Osteoblast (primary cell): ENCODE measurements around the gene NCAM1. TPM values are rescaled to one million over a fixed set of nuclear protein-coding genes. Genes with fewer than 3 reads are reported as not detected.

Experiments used
- DNase-seq: peaks from one replicate; pipeline ENCODE4 v3.0.0; 2011; ENCODE audit warnings: low spot score, mixed read lengths; ENCODE audit not compliant: insufficient read length; ENCODE audit errors: missing footprints
- H2AFZ ChIP-seq: 2 replicates; pipeline ENCODE4 v1.6.0; 2011; ENCODE audit warnings: mild to moderate bottlenecking, low read length
- H3K27ac ChIP-seq: 2 replicates; pipeline ENCODE4 v1.5.1; 2011; ENCODE audit warnings: mild to moderate bottlenecking, low read depth, low read length, moderate library complexity
- H3K27me3 ChIP-seq: 2 replicates; pipeline ENCODE4 v1.6.0; 2012; ENCODE audit warnings: mild to moderate bottlenecking, control low read depth, inconsistent platforms, low read length, moderate library complexity; ENCODE audit not compliant: insufficient read depth
- H3K36me3 ChIP-seq: 2 replicates; pipeline ENCODE4 v1.5.1; 2011; ENCODE audit warnings: mild to moderate bottlenecking, low read length, control low read depth, moderate library complexity; ENCODE audit not compliant: insufficient read depth
- H3K4me1 ChIP-seq: 2 replicates; pipeline ENCODE4 v1.5.1; 2011; ENCODE audit warnings: mild to moderate bottlenecking, low read length, control low read depth, moderate library complexity; ENCODE audit not compliant: insufficient read depth
- H3K4me2 ChIP-seq: 2 replicates; pipeline ENCODE4 v1.6.0; 2011; ENCODE audit warnings: mild to moderate bottlenecking, low read length; ENCODE audit not compliant: insufficient read depth
- H3K4me3 ChIP-seq: fragments of 200-600 bp; sonication (generic); 3 replicates; pipeline ENCODE4 v1.5.1; 2012; ENCODE audit warnings: mild to moderate bottlenecking, low read length, inconsistent platforms; ENCODE audit not compliant: insufficient read depth
- H3K79me2 ChIP-seq: 2 replicates; pipeline ENCODE4 v1.6.0; 2012; ENCODE audit warnings: mild to moderate bottlenecking, low read length, control low read depth, inconsistent platforms; ENCODE audit not compliant: insufficient read depth
- H3K9me3 ChIP-seq: 2 replicates; pipeline ENCODE4 v1.5.1; 2011; ENCODE audit warnings: low read depth, low read length, control low read depth
- H4K20me1 ChIP-seq: 2 replicates; pipeline ENCODE4 v1.6.0; 2012; ENCODE audit warnings: mild to moderate bottlenecking, low read length, control low read depth; ENCODE audit not compliant: insufficient read depth
- total RNA-seq: library from RNA; depleted of rRNA; stranded (reverse); fragments of >200 nt; gene quantifications from 2 replicates; pipeline ENCODE4 v1.2.3, GENCODE V29; 2012
- TF ChIP-seq, protein P1 (sequence below): IDR thresholded peaks from 2 replicates; pipeline ENCODE4 v1.5.1; 2011; ENCODE audit warnings: mild to moderate bottlenecking, low read depth, low read length, moderate library complexity; ENCODE audit errors: extremely low read depth

The NCAM1 gene
- total RNA-seq, 1 donor, result 2.2 TPM

DNA sequence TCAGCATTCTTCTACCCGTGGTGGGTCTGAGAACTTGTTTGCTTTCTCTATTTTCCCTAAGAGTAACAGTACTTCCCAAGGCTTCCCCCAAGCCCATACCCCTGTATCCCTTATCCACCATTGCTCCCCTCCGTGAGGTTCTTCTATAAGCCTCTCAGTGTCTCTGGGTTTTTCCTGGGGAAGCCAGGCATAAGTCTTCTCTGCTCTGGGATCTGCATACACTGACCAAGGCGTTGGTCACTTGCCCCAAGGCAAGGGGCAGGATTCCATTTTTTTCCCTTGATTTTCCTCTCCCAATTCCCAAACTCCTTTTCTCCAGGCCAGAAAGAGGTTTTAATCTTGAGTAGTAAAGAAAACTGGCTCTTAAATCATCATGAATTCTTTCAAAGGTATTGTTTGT is 27.2 kb upstream of the NCAM1 start:
- H3K4me3 ChIP-seq, result no peak overlapping the region
- TF ChIP-seq, protein P1, sequence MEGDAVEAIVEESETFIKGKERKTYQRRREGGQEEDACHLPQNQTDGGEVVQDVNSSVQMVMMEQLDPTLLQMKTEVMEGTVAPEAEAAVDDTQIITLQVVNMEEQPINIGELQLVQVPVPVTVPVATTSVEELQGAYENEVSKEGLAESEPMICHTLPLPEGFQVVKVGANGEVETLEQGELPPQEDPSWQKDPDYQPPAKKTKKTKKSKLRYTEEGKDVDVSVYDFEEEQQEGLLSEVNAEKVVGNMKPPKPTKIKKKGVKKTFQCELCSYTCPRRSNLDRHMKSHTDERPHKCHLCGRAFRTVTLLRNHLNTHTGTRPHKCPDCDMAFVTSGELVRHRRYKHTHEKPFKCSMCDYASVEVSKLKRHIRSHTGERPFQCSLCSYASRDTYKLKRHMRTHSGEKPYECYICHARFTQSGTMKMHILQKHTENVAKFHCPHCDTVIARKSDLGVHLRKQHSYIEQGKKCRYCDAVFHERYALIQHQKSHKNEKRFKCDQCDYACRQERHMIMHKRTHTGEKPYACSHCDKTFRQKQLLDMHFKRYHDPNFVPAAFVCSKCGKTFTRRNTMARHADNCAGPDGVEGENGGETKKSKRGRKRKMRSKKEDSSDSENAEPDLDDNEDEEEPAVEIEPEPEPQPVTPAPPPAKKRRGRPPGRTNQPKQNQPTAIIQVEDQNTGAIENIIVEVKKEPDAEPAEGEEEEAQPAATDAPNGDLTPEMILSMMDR, result no peak
- H3K4me1 ChIP-seq, result no peaks in the 10 kb centered on the region
- no peaks in the 10 kb centered on the region for H3K9me3 ChIP-seq
- no peak for DNase-seq
- no peaks in the 10 kb centered on the region for H3K36me3 ChIP-seq
- H3K79me2 ChIP-seq, result no peaks in the 10 kb centered on the region
- no peak overlapping the region for H3K4me2 ChIP-seq
- no peaks in the 10 kb centered on the region for H3K27me3 ChIP-seq
- no peak overlapping the region for H3K27ac ChIP-seq
- no peaks in the 10 kb centered on the region for H4K20me1 ChIP-seq
- no peak overlapping the region for H2AFZ ChIP-seq

DNA sequence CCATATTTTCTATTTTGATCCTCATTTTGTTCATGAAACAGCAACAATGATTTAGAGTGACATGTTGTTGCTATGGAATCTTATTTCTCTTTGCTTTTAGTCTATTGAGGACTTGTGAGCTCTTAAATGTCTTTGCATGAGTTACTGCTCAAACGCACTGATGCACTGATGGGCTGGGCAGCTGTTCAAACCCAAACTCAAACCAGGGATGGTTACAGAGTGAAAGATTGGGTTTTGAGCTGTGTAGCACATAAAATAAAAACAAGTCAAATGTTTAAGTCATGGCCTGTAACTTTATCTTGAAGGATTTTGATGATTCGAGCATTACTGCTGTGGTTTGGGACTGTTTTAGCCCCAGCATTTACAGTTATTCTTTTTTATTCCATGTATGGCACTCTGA is 20.1 kb upstream of the NCAM1 start:
- Histone ChIP-seq H3K36me3 (no peaks in the 10 kb centered on the region), H3K27me3 (no peaks in the 10 kb centered on the region), H3K9me3 (no peaks in the 10 kb centered on the region), H3K4me2 (no peak overlapping the region), H3K27ac (no peak overlapping the region), H3K79me2 (no peaks in the 10 kb centered on the region), H3K4me3 (no peak overlapping the region), H4K20me1 (no peaks in the 10 kb centered on the region), H2AFZ (no peak overlapping the region), H3K4me1 (no peaks in the 10 kb centered on the region)
- no peak for DNase-seq
- TF ChIP-seq, protein P1, result no peak

DNA sequence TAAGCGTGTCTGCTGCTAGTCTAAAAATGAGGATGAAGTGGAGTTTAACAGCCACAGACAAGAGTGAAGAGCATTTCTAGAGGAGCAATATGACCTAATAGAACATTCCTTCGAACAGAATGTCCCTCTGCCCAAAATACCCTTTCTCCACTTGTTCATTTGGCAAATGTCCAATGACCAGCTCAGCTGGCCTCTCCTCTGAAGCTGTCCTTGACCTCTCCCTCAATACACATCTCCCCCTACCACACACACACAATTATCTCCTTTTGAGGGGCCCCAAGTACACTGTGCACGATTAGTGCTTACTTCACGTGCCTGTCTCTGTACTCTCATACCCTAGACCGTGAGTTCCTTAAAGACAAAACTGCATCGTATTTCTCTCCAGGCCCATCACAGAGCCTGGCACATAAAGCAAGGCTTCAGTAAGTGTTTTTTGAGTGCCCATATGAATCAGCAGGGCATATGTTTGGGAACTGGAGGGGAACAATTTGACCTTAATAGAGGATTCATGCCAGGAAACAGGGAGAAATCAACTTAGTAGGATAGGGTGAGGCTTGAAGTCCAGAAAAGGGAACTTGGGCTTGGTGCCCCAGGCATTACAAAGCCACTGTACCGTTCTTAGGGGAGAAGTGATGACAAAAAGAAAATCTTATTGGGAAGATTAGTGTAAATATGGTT is 18.1 kb upstream of the NCAM1 start:
- Histone ChIP-seq H3K79me2 (no peaks in the 10 kb centered on the region), H3K9me3 (no peaks in the 10 kb centered on the region), H3K4me1 (no peaks in the 10 kb centered on the region), H3K27ac (no peak overlapping the region), H3K4me2 (no peak overlapping the region), H3K4me3 (no peak overlapping the region), H3K36me3 (no peaks in the 10 kb centered on the region), H3K27me3 (no peaks in the 10 kb centered on the region), H4K20me1 (no peaks in the 10 kb centered on the region), H2AFZ (no peak overlapping the region)
- DNase-seq, result no peak
- TF ChIP-seq, protein P1, result no peak

DNA sequence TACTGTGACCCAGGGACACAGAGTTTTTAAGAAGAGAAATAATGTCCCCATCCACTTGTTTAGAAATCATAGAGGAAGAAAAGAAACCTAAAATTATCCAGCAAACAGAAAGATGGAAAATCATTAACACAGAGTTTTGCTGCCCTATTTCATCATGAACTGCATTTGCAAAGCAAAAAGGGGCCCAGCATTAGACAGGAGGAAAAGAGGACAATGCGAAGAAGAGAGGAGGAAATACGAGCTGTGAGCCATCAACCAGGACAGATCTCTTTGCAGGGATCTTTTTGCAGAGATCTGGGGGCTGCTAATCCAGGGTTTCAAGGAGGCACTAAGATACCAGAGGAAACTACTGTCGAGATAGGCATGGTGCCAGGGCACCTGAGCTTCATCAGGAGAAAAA is 14.4 kb upstream of the NCAM1 start:
- TF ChIP-seq, protein P1, result no peak
- H3K9me3 ChIP-seq, result no peaks in the 10 kb centered on the region

More for the DNA sequence above, 14.4 kb upstream of the NCAM1 start:
- H3K4me1 ChIP-seq, result no peaks in the 10 kb centered on the region
- H3K36me3 ChIP-seq, result no peaks in the 10 kb centered on the region
- DNase-seq, result no peak
- no peaks in the 10 kb centered on the region for H3K27me3 ChIP-seq
- no peaks in the 10 kb centered on the region for H3K79me2 ChIP-seq
- H3K27ac ChIP-seq, result no peak overlapping the region
- no peak overlapping the region for H3K4me2 ChIP-seq
- H3K4me3 ChIP-seq, result no peak overlapping the region
- no peak overlapping the region for H2AFZ ChIP-seq
- H4K20me1 ChIP-seq, result no peaks in the 10 kb centered on the region
